ENCODE measurements around the gene LEFTY2.

The LEFTY2 gene

GRCh38 chr1:225887030-225887314 lies 54.0 kb downstream of the LEFTY2 start:
- no peak for ATAC-seq
- no peak for TF ChIP-seq PPARA (CRISPR knock-in tag; IDR thresholded peaks at IDR 0.05; ENCODE audit: borderline replicate concordance)
